Activated naive CD4-positive, alpha-beta T cell treated with Interleukin-2 at 50 U/mL for 16 hours (primary cell): ENCODE data around the gene PPP3R1.
A peak's percentile ranks its signal among the peaks of the same experiment; 100 is the strongest.

Source experiments
- DNase-seq: peaks from one replicate; pipeline ENCODE4 v3.0.0-alpha.2; 2020

Gene PPP3R1

GRCh38 chr2:68256093-68256450, 3.7 kb upstream of the PPP3R1 start:
- DNase-seq, result no peak

GRCh38 chr2:68253219-68254068, 1.1 kb upstream of the PPP3R1 start:
- DNase-seq, result peak; percentile 47

- DNase-seq, result peak; percentile 53
Measured at GRCh38 chr2:68251855-68252399, 405 bp downstream of the PPP3R1 start.

- DNase-seq, result peak; percentile 75
Measured at GRCh38 chr2:68251187-68251854, 1.0 kb downstream of the PPP3R1 start.

GRCh38 chr2:68250652-68251186, 1.6 kb downstream of the PPP3R1 start:
- DNase-seq, result no peak

GRCh38 chr2:68250196-68250595, 2.1 kb downstream of the PPP3R1 start:
- DNase-seq, result no peak

- DNase-seq, result no peak
Measured at GRCh38 chr2:68248806-68249205, 3.5 kb downstream of the PPP3R1 start.

GRCh38 chr2:68248361-68248760, 4.0 kb downstream of the PPP3R1 start:
- no peak for DNase-seq

GRCh38 chr2:68246396-68246795, 5.9 kb downstream of the PPP3R1 start:
- DNase-seq, result no peak

GRCh38 chr2:68245672-68246071, 6.7 kb downstream of the PPP3R1 start:
- no peak for DNase-seq

GRCh38 chr2:68245066-68245465, 7.3 kb downstream of the PPP3R1 start:
- DNase-seq, result no peak

GRCh38 chr2:68244456-68244855, 7.9 kb downstream of the PPP3R1 start:
- DNase-seq, result no peak

- no peak for DNase-seq
Measured at GRCh38 chr2:68241732-68242131, 10.6 kb downstream of the PPP3R1 start.

GRCh38 chr2:68240446-68240845, 11.9 kb downstream of the PPP3R1 start:
- DNase-seq, result no peak

- no peak for DNase-seq
Measured at GRCh38 chr2:68238955-68239822, 13.1 kb downstream of the PPP3R1 start.

- DNase-seq, result no peak
Measured at GRCh38 chr2:68237976-68238580, 14.3 kb downstream of the PPP3R1 start.

- DNase-seq, result no peak
Measured at GRCh38 chr2:68237404-68237803, 14.9 kb downstream of the PPP3R1 start.

GRCh38 chr2:68236876-68237275, 15.5 kb downstream of the PPP3R1 start:
- DNase-seq, result no peak

GRCh38 chr2:68236103-68236734, 16.1 kb downstream of the PPP3R1 start:
- no peak for DNase-seq

- no peak for DNase-seq
Measured at GRCh38 chr2:68235090-68235489, 17.2 kb downstream of the PPP3R1 start.

- no peak for DNase-seq
Measured at GRCh38 chr2:68234405-68234804, 17.9 kb downstream of the PPP3R1 start.

GRCh38 chr2:68231061-68231372, 21.3 kb downstream of the PPP3R1 start:
- no peak for DNase-seq
